ENCODE results near the gene ZKSCAN4.
A peak's percentile ranks its signal among the peaks of the same experiment; 100 is the strongest.

Gene ZKSCAN4

GRCh38 chr6:28252009-28252975, at the start of gene ZKSCAN4:
ZKSCAN4 (minus strand) TSS chr6:28252269; CDS start chr6:28251980, 289 bp downstream.
- peak; percentile 80 for DNase-seq

GRCh38 chr6:28296520-28297060, 44.5 kb upstream of the ZKSCAN4 start:
- DNase-seq: no peak

- DNase-seq: no peak
Measured at GRCh38 chr6:28295326-28295725, 43.3 kb upstream of the ZKSCAN4 start.

- DNase-seq: no peak
Measured at GRCh38 chr6:28291573-28291972, 39.5 kb upstream of the ZKSCAN4 start.

- no peak for DNase-seq
Measured at GRCh38 chr6:28282926-28283325, 30.9 kb upstream of the ZKSCAN4 start.

DNA sequence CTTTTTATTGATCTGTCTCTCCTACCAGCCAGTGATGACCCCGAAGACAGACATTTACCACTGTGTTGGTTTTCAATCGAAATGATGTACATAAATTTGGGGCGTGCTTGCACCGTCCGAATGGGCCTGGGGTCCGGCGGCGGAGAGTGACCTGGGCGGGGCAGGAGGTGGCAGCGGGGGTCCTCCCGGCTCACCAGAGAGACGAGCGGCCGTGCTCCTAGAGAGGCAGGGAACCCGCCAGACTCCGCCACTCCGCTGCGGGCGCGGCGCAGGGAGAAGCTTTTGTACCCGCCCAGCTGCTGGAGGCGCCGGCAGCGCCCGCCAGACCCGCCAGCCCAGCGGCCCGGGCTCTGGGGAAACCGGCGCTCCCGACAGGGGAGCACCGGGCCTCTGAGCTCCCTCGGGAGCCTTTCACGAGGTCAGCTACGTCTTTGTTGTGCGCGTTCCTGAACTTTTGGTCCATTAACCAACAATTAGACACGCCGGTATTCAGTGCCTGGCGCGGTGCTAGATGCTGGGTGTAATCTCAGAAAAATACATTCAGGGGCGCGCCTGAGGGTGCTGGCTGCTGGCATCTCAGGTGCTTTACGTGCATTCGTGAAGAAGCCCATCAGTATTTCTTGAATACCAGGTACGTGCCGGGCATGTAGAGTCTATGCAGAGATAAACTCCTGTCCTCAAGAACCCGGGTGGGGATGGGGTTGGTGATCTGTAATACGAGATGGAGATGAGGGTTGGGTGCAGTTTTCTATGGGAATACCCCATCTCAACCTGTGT, 29.4 kb upstream of the ZKSCAN4 start, which contains the start of gene PGBD1:
TSS of gene PGBD1 (plus strand) at position 285 of the 777 bp plus-strand sequence. CDS start 2,242 bp downstream, outside the sequence.
- peak; percentile 31 for DNase-seq

DNA sequence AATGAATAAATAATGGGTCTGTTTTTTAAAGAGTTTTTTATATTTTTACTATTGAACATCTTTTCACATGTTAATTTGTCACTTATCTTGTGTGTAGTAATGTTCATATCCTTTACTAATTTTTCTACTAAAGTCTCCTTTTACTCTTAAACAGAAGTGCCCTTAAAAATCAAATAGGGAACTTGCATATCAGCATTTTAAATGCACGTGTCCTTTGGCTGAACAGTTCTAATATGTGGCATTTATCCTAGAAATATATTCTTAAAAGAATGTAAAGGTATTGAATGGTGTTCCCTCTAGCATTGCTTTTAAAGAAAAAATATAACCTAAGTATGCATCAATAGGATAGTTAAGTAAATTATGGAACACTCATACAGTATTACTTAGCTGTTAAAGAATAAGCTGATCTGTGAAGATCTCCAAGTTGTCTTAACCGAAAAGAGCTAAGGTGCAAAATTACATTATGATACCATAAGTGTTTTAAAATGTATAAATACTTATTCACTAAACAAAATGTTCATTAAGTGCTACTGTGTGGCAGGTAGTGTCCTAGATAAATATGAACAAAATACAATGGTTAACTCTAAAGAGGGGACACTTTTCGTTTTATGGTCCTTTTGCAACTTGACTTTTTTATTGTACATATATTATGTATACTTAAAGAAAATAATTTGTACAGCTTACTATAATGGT, 28.7 kb upstream of the ZKSCAN4 start:
- DNase-seq: no peak

- DNase-seq: no peak
Measured at GRCh38 chr6:28277746-28278145, 25.7 kb upstream of the ZKSCAN4 start.

- DNase-seq: no peak
Measured at GRCh38 chr6:28274888-28275287, 22.8 kb upstream of the ZKSCAN4 start.

DNA sequence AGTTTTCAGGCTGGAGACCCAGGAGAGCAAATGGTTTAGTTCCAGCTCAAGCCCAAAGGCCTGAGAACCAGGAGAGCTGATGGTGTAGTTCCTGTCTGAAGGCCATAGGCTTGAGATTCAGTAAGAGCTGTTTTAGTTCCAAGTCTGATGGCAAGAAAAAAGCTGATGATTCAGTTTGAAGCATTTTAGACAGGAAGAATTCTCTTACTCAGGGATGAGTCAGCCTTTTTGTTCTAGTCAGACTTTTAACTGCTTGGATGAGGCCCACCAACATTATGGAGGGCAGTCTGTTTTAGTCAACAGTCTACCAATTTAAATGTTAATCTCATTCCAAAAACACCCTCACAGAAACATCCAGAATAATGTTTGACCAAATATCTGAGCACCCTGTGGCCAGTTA, 17.4 kb upstream of the ZKSCAN4 start:
- no peak for DNase-seq

- no peak for DNase-seq
Measured at GRCh38 chr6:28267695-28268059, 15.6 kb upstream of the ZKSCAN4 start.

GRCh38 chr6:28266962-28267694, 15.1 kb upstream of the ZKSCAN4 start, which contains the start of gene ZSCAN26:
ZSCAN26 (plus strand) TSS chr6:28267143; CDS start chr6:28271920, 4,777 bp downstream.
- peak; percentile 87 for DNase-seq

DNA sequence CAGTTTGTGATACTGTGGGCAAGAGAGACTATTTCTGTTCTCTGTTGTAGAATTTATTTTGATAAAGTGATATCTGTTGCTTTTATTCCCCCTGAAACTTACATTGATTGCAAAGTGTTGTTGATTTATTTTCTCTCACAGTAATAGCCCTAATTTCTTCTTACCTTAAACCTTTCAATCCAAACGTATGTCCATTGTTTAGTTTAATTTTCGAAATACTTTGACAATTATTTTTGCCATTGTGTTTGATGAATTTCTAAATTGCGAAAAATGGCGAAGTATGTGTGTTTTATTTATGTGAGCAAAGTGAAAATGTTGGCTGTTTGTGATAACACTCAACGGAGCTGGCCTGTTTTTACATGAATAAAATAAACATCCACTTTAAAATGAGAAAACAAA, 14.5 kb upstream of the ZKSCAN4 start:
- no peak for DNase-seq

GRCh38 chr6:28264834-28265401, 12.8 kb upstream of the ZKSCAN4 start:
- DNase-seq: no peak

DNA sequence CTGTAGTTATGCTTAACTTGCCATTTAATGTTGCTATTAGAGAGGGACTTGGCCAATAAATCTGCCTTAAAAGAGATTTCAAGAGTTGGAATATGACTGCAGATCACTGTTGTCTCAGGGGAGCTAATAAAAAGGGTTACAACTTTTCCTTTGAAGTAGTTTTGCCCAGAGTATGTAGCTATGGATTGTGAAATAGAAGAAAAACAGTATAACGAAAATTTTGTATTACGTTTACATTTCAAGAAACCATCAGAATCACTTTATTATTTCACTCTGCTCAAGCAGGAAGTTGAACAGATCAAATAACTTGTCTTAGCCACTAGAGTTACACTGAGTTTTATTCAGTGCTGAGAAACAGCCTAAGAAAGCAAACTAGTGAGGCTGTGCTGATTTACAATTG, 11.9 kb upstream of the ZKSCAN4 start:
- DNase-seq: no peak

- DNase-seq: peak; percentile 39
Measured at GRCh38 chr6:28258877-28259777, 7.1 kb upstream of the ZKSCAN4 start, which contains the start of gene NKAPL. NKAPL (plus strand) TSS chr6:28259297; CDS start chr6:28259372, 75 bp downstream.

DNA sequence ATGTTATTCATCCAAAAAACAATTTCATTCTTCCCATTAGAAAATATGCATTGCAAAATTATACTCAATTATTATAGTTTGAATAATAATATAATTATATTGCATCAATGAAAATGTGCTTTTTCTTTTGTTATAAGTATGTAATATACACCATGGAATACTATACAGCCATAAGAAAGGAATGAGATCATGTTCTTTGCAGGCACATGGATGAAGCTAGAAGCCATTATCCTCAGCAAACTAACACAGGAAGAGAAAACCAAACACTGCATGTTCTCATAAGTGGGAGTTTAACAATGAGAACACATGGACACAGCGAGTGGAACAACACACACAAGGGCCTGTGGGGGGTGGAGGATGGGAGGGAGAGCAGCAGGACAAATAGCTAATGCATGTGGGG, 5.0 kb upstream of the ZKSCAN4 start:
- no peak for DNase-seq

DNA sequence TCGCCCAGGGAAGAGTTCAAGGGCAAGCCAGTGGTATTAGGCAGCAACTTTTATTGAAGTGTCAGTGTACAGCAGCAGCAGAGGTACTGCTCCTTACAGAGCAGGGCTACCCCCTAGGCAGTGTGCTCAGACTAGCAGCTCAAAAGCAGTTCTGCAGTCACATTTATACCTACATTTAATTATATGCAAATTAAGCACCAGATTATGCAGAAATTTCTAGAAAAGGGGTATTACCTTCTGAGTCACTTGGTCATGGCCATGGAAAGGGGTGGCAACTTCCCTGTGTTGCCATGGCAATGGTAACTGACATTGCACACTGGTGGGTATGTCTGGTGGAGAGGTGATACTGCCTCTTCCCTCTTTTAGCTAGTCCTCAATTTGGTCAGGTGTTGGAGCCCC, 2.1 kb upstream of the ZKSCAN4 start:
- no peak for DNase-seq

- DNase-seq: peak; percentile 14
Measured at GRCh38 chr6:28251661-28252008, 434 bp downstream of the ZKSCAN4 start.

DNA sequence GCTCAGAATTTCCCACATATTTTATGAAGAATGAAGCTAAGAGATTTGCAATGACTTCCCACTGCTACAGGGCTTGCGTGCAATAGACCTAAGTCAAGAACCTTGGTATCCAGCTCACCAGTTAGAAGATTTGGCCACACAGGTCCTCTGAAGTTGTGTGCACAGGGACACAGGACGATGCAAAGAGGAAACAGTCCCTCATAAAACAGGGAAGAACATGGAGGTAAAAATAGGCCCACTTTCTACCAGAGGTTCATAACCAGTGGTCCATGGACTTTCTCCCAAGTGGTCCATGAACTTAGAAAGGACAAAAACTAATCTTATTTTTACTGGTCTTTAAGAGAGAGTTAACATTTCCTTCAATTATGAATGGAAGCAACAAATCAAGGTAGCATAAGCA, 1.3 kb downstream of the ZKSCAN4 start:
- DNase-seq: no peak

DNA sequence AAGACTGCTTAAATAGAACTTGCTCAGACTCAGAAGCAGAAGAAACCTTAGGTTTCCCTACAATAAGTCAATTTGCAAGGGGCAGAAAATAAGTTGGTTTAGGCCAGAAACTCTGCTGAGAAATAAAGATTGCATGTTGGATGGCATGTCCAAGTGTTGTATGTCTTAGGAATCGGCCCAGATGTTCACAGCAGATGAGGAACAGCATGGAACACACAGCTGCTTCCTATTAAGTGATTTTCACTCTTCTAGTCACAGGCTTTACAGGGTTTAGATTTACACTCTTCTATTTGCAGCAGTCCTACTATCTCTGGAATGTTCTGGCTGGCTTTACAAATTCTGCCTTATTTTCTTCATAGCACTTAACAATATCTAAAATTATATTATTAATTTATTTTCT, 3.2 kb downstream of the ZKSCAN4 start:
- DNase-seq: no peak

Data from activated CD4-positive, alpha-beta T cell treated with anti-CD3 and anti-CD28 coated beads, Interleukin-2, amount 50 U/mL, for 1 hour (primary cell).